DLD1 (cell line): ENCODE data around the gene ZNF277.

ENCODE experiments used
- in situ Hi-C: cut with HindIII; loops from 2 replicates; pipeline ENCODE4 v1.10.0; 2017; ENCODE audit warnings: low sequenced_read_pairs

ZNF277 gene, protein sequence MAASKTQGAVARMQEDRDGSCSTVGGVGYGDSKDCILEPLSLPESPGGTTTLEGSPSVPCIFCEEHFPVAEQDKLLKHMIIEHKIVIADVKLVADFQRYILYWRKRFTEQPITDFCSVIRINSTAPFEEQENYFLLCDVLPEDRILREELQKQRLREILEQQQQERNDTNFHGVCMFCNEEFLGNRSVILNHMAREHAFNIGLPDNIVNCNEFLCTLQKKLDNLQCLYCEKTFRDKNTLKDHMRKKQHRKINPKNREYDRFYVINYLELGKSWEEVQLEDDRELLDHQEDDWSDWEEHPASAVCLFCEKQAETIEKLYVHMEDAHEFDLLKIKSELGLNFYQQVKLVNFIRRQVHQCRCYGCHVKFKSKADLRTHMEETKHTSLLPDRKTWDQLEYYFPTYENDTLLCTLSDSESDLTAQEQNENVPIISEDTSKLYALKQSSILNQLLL

GRCh38 chr7:112206238-112206990, at the start of gene ZNF277, which contains the start of gene DOCK4:
TSS of gene ZNF277 (plus strand) at chr7:112206695. CDS start at chr7:112206717, 22 bp downstream.
TSS of gene DOCK4 (minus strand) at chr7:112206399. CDS start at chr7:112206138, 261 bp downstream.
- in situ Hi-C loops, result no loop called here

DNA sequence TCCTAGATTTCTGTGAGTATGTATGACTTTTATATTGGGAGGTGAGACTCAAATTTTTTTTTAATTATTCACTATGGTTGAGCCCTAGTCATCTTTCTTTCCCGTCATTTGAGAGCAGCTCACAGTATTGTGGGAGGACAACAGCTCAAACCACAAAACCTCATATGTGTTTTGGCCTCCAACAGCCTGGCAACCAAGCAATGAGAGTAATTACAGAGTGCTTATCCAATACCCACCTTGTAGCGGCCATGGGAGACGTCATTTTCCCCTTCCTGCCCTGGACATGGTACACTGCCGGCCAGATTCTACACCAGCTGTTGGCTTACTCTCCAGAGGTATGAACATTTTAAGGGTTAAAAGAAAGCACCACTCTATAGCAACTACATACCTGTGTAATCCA, 49.4 kb upstream of the ZNF277 start:
- in situ Hi-C loops, result no loop called here

DNA sequence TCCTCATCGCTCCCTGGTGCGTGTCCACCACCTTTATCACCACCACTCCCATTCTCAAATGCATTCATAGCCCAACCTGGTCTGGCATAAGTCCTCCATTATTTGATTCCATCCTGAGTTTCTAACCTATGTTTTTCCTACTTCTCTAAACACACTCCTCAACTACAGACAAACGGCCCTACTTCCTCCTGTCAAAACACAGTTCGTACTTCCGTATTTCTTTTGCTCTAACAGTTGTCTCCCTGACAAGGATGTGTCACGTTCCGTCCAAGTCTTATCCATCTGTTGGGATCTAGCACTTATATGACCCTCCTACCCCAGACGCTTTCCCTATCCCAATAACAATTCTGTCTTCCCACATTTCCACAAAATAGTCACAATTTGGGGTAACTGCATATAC, 47.1 kb upstream of the ZNF277 start:
- in situ Hi-C loops, result no loop called here

DNA sequence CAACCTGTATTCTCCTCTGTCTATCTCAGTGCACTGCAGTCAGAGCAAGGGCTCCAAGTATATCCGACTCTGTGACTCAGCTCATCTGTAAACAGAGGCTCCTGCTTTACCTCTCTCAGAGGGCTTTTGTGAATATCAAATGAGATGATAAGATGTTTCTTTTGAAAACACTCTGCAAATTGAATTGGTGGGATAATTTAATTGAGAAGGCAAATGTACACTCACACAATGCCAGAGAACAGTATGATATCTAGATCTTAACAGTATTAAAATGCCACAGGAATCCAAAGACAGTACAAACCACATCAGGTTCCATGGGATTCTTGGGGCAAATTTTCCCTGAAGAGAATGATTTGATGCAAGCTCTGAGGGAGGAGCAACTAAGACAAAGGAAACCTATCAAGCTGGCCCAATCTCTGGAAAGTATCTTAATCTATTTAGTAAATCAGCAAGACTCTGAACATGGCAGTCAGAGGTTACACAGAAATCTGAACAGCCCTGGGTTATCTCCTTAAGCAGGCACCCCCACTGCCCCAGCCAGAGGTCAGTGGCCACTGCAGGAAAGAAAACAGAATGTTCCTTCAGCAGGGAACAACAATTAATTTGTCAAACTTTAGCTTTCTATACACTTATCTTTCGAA, 46.2 kb upstream of the ZNF277 start:
- in situ Hi-C loops, result no loop called here

- in situ Hi-C loops, result no loop called here
Observed at GRCh38 chr7:112160771-112161150, 45.7 kb upstream of the ZNF277 start.

GRCh38 chr7:112161253-112162141, 45.0 kb upstream of the ZNF277 start:
- in situ Hi-C loops, result no loop called here

DNA sequence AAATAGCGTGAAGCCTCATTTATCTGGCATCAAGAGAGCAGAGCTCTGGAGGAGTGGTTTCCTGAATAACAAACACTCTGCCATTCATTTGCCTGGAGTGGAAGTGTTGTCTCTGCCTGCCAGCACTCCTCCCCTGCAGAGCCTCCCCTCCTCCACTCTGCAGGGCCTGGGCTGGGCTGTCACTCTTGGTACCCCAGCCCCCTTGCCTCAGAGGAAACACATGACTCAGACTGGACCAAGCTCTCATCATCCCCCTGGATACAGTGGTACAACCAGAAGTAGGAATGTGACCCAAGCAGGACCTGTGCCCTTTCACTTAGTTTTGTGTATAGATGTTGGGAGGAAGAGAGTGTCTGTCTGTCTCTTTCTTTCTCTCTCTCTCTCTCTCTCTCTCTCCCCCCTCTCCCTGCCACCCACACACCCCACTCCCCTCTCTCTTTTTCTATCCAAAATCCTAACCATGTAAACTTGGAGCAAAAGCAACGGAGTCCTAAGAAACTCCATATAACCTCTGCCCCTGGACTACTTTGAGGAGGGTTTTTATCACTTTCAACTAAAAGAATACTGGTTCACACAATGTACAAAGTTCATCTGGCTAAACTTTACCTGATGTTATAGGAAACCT, 44.2 kb upstream of the ZNF277 start:
- in situ Hi-C loops, result no loop called here

DNA sequence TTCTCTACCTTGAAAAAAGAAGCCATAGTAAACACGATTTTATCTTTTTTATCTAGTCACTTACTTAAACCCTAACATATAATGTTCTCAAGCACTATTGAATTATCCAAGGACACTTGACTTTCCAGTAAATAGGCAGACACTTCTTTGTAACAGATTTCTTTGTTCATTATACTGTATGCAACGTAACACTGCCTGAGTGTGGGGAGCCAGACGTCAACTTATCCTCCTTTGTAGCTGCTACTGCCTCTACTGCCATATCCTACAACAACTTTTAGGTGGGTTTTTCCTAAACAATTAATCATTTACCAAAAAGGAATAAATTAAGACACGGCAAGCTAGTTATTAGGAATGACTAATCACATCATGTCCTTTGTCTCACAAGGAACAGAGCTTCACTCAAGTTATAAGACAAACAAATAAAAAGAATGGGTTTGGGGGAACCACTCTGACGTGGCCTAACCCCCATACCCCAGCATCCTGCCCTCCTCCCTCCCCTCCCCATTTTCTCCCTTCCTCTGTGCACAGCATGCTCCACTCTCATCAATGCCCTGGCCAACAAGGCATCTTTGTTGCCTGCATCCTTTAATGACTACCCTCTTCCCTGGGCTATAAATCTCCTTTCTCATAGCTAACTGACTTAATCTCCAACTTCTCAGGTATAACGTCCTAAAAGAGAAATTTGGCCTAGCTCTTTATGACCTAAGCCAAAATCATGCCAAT, 43.5 kb upstream of the ZNF277 start:
- in situ Hi-C loops, result no loop called here

- in situ Hi-C loops, result no loop called here
Observed at GRCh38 chr7:112167147-112167546, 39.3 kb upstream of the ZNF277 start.

GRCh38 chr7:112168915-112169314, 37.6 kb upstream of the ZNF277 start:
- in situ Hi-C loops, result no loop called here

GRCh38 chr7:112171673-112172072, 34.8 kb upstream of the ZNF277 start:
- in situ Hi-C loops, result no loop called here

GRCh38 chr7:112172870-112173567, 33.5 kb upstream of the ZNF277 start:
- in situ Hi-C loops, result no loop called here

DNA sequence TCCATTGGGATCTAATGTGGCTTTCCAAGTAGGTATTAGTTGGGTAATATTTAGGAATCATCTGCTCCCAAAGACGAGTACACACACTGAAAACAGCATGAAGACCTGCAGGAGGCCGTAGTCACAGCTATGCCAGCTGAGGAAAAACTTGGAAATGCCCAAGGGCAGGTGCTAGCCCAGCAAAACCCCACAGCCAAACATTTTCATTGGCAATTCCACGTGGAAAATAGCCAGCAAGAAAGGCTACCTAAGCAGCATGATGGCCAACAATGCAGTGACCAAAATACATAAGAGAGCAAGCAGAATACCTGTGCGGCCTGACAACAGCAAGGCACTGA, 33.0 kb upstream of the ZNF277 start:
- in situ Hi-C loops, result no loop called here

- in situ Hi-C loops, result no loop called here
Observed at GRCh38 chr7:112174192-112174591, 32.3 kb upstream of the ZNF277 start.

DNA sequence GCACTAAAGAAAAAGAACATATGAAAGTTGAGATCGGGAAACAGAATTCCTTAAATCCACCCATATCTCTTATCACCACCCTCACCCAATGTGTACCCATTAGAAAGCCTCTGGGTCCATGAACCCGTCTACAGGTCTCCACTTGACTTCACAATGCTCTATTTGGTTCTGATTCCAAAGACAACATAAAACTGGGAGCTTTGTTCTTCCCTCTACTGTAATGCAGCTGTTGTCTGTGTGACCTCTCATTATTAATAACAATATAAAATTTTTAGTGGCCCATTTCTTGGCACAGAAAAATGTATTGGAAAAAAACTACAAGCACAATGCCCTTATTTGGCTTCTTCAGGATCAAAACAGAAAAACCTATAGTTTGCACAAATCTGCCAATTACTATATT, 30.3 kb upstream of the ZNF277 start:
- in situ Hi-C loops, result no loop called here

- in situ Hi-C loops, result no loop called here
Observed at GRCh38 chr7:112176693-112177415, 29.6 kb upstream of the ZNF277 start.

DNA sequence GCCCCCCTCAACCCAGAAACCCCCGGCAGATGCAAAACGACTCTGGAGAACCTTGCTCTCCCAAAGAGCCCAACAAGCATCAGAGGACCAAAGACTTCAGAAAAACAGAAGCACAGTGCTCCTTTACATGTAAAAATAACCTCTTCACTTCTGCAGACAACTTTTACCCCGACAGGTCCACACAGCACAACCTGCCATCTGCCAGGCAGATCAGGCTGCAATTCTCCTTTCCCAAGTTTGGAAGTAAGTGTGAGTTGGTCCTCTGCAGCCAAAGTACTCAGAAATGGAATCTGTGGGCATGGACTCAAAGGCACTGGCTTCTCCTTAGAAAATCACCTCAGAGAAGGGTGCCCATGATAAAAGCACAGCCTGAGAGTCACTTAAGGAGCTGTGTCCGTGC, 26.3 kb upstream of the ZNF277 start:
- in situ Hi-C loops, result no loop called here

DNA sequence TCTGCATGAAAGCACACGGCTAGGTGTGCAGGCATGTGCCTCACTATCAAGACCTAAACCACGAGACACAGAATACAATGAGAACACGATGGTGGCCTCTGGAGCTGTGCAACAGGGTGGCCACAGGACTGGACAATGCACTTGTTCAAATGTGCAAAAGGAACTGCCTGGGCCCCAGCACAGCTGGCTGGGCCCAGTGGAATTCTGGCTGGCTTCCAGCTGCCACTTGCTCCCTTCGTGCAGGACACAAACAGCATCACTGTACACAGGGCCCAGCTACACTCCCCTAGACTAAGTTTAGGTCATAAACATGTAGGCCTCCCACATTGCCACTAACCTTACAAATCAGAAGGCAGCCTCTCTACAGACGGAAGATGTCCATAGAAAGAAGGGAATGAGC, 23.7 kb upstream of the ZNF277 start:
- in situ Hi-C loops, result no loop called here
